ENCODE results near the gene INO80B.
"Not testable (repeated sequence)": the region's sequence is repeated elsewhere in the genome, so short reads cannot be mapped to it uniquely, and the experiment has no call there.

The INO80B gene

DNA sequence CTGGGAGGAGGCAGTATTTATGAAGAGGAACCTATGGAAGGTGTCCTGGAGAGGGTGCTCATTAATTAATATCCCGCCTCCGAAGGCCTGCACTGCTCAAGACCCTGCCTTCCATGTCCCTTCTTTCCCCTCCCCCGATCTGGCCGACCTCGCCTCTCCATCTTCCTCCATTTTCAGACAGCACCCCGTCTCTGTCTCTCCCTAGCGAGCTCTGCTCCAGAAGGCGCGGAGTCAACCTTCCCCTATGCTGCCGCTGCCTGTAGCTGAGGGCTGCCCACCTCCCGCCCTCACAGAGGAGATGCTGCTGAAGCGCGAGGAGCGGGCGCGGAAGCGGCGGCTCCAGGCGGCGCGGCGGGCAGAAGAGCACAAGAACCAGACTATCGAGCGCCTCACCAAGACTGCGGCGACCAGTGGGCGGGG, 2.3 kb downstream of the INO80B start:
- Histone ChIP-seq H3K4me3 (ENCODE audit: low read length in 2 of 2) (peak overlapping the region; percentile 95 to 97), H3K27me3 (ENCODE audit: control insufficient read depth in 1 of 2, insufficient read depth in 2 of 2, low read length in 2 of 2) (peaks cover 0 to 4% of the 10 kb centered on the region in 2 donors), H3K9me3 (ENCODE audit: control insufficient read depth in 2 of 2, low read length in 2 of 2) (no peaks in the 10 kb centered on the region), H3K36me3 (ENCODE audit: control insufficient read depth in 2 of 2, insufficient read depth in 2 of 2, low read length in 2 of 2) (peaks cover 0 to 6% of the 10 kb centered on the region in 2 donors), H3K27ac (ENCODE audit: low read length) (peak overlapping the region; percentile 95), H3K9ac (ENCODE audit: low read length in 2 of 2) (peak overlapping the region; percentile 60 to 92), H3K4me1 (ENCODE audit: control insufficient read depth, insufficient read depth, low read length) (peaks cover 40% of the 10 kb centered on the region)

DNA sequence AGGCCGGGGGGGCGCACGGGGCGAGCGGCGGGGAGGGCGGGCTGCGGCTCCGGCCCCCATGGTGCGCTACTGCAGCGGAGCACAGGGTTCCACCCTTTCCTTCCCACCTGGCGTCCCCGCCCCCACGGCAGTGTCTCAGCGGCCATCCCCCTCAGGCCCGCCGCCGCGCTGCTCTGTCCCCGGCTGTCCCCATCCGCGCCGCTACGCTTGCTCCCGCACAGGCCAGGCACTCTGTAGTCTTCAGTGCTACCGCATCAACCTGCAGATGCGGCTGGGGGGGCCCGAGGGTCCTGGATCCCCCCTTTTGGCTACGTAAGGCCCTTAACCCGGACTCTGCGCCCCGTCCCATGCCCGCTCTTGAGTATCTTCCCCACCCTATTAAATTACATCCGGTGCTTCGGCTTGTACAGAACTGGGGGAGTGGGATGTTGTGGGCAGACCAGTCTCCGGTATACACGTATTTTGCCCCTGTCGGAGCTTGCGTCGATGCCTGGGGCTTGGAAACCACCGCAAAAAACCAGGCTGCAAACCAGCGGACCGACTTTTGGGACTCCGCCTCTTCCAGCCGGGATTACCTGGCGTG, 2.8 kb downstream of the INO80B start:
- Histone ChIP-seq H3K27me3 (ENCODE audit: control insufficient read depth in 1 of 2, insufficient read depth in 2 of 2, low read length in 2 of 2) (peaks cover 0 to 4% of the 10 kb centered on the region in 2 donors), H3K27ac (ENCODE audit: low read length) (peak overlapping the region; percentile 95), H3K9me3 (ENCODE audit: control insufficient read depth in 2 of 2, low read length in 2 of 2) (no peaks in the 10 kb centered on the region), H3K36me3 (ENCODE audit: control insufficient read depth in 2 of 2, insufficient read depth in 2 of 2, low read length in 2 of 2) (peaks cover 3 to 11% of the 10 kb centered on the region in 2 donors), H3K4me3 (ENCODE audit: low read length in 2 of 2) (peak overlapping the region; percentile 95 to 97), H3K9ac (ENCODE audit: low read length in 2 of 2) (peak overlapping the region; percentile 84 to 92), H3K4me1 (ENCODE audit: control insufficient read depth, insufficient read depth, low read length) (peaks cover 40% of the 10 kb centered on the region)

GRCh38 chr2:74458132-74458937, 3.4 kb downstream of the INO80B start, which contains the start of gene WBP1:
Gene WBP1, plus strand, starts transcription at chr2:74458438. Its CDS starts 165 bp downstream, at chr2:74458603.
- H3K4me3 ChIP-seq (ENCODE audit: low read length in 2 of 2): peak within 1 kb of the TSS; percentile 95 to 97
- no peaks in the 10 kb centered on the region for H3K9me3 ChIP-seq (ENCODE audit: control insufficient read depth in 2 of 2, low read length in 2 of 2)
- peak within 1 kb of the TSS; percentile 85 to 92 for H3K9ac ChIP-seq (ENCODE audit: low read length in 2 of 2)
- no peaks in the 10 kb centered on the region for H3K27me3 ChIP-seq (ENCODE audit: control insufficient read depth in 1 of 2, insufficient read depth in 2 of 2, low read length in 2 of 2)
- H3K4me1 ChIP-seq (ENCODE audit: control insufficient read depth, insufficient read depth, low read length): peaks cover 40% of the 10 kb centered on the region
- peak within 1 kb of the TSS; percentile 95 for H3K27ac ChIP-seq (ENCODE audit: low read length)
- peaks cover 5 to 17% of the 10 kb centered on the region in 2 donors for H3K36me3 ChIP-seq (ENCODE audit: control insufficient read depth in 2 of 2, insufficient read depth in 2 of 2, low read length in 2 of 2)

DNA sequence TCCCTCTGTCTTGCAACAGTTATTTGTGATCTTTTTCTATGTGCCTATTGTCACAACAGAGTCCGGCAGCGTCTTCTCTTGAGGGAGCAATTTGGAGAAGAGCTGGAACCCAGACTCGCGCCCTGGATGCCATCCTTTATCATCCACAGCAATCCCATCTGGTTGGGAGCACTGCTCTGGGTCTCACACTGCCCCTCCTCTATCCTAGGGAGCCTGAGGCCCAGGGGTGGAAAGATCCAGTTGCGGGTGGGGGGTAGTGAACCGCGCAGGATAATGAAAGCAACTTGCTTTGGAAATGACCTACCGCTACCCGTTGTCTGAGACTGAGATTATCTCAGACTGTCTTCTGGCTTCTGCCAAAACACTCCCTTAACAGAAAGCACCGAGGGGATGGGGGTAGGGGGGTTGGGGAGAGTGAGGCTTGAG, 4.1 kb downstream of the INO80B start:
- Histone ChIP-seq H3K36me3 (ENCODE audit: control insufficient read depth in 2 of 2, insufficient read depth in 2 of 2, low read length in 2 of 2) (peaks cover 5 to 17% of the 10 kb centered on the region in 2 donors), H3K4me1 (ENCODE audit: control insufficient read depth, insufficient read depth, low read length) (peaks cover 40% of the 10 kb centered on the region), H3K9ac (ENCODE audit: low read length in 2 of 2) (peak overlapping the region; percentile 85 to 91), H3K9me3 (ENCODE audit: control insufficient read depth in 2 of 2, low read length in 2 of 2) (no peaks in the 10 kb centered on the region), H3K27me3 (ENCODE audit: control insufficient read depth in 1 of 2, insufficient read depth in 2 of 2, low read length in 2 of 2) (no peaks in the 10 kb centered on the region), H3K4me3 (ENCODE audit: low read length in 2 of 2) (peak overlapping the region; percentile 94 to 95), H3K27ac (ENCODE audit: low read length) (peak overlapping the region; percentile 95)

DNA sequence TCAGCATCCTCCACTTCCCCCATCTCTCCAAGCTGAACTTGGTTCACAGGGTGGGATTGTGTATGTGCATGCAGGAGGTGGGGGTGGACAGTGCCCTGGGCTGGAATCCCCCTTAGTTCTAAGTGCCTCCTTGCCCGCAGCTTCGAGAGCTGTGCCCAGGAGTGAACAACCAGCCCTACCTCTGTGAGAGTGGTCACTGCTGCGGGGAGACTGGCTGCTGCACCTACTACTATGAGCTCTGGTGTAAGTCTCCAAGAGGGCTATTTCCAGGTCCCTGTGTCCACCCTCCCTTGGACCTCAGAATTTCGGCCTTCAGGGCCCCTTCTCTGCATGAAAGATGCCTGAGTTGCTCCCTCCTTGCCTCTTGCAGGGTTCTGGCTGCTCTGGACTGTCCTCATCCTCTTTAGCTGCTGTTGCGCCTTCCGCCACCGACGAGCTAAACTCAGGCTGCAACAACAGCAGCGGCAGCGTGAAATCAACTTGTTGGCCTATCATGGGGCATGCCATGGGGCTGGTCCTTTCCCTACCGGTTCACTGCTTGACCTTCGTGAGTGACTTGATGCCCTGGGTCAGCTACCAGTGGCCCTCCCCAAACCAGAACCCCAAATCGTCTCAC, 4.7 kb downstream of the INO80B start:
- Histone ChIP-seq H3K4me1 (ENCODE audit: control insufficient read depth, insufficient read depth, low read length) (peaks cover 42% of the 10 kb centered on the region), H3K36me3 (ENCODE audit: control insufficient read depth in 2 of 2, insufficient read depth in 2 of 2, low read length in 2 of 2) (peaks cover 5 to 17% of the 10 kb centered on the region in 2 donors)
- not testable (repeated sequence) for H3K27ac ChIP-seq (ENCODE audit: low read length); H3K4me3 ChIP-seq (ENCODE audit: low read length in 2 of 2); H3K27me3 ChIP-seq (ENCODE audit: control insufficient read depth in 1 of 2, insufficient read depth in 2 of 2, low read length in 2 of 2); H3K9ac ChIP-seq (ENCODE audit: low read length in 2 of 2); H3K9me3 ChIP-seq (ENCODE audit: control insufficient read depth in 2 of 2, low read length in 2 of 2)

- Histone ChIP-seq H3K36me3 (ENCODE audit: control insufficient read depth in 2 of 2, insufficient read depth in 2 of 2, low read length in 2 of 2) (peaks cover 5 to 17% of the 10 kb centered on the region in 2 donors), H3K4me1 (ENCODE audit: control insufficient read depth, insufficient read depth, low read length) (peaks cover 41% of the 10 kb centered on the region)
- H3K9ac ChIP-seq (ENCODE audit: low read length in 2 of 2); H3K27ac ChIP-seq (ENCODE audit: low read length); H3K4me3 ChIP-seq (ENCODE audit: low read length in 2 of 2); H3K27me3 ChIP-seq (ENCODE audit: control insufficient read depth in 1 of 2, insufficient read depth in 2 of 2, low read length in 2 of 2); H3K9me3 ChIP-seq (ENCODE audit: control insufficient read depth in 2 of 2, low read length in 2 of 2): not testable (repeated sequence)
Observed at GRCh38 chr2:74460187-74460586, 5.3 kb downstream of the INO80B start.

DNA sequence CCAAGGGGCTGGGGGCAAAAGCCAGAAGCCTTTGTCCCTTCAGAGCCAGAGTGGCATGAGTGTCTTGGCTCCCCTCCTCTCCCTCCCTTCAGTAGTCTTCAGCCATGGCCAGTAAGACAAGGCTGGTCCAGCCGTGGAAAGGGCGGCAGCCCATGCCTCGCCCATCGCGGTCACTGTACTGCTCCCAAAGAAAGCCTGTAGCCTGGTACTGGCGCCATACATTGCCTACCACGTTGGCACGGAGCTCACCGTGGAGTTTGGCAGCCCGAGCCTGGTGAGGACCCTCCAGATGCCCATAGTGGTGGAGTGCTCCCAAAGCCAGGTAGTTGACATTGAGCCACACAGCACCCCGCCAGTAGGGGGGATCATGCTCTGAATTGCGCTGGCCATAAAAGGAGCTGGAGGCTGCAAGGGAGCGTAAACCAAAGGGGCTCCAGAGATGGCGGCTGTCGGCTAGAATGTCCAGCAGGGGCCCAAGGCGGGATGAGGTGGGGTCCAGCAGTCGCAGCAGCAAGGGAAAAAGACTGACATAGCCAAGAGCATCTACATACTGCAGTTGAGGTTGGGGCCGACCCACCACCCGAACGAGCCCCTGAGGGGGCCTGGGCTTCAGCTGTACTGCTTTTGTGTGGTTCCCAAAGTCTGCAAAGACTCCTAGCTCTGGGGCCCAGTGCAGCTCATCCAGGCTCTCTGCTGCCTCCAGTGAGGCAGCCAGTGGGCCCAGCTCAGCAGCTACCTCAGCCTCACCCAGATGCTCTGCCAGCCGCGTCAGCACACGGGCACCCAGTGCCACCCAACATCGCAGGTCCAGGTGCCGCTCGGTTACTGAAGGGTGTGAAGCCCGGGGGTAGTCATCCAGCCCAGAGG, 6.5 kb downstream of the INO80B start:
- H3K27me3 ChIP-seq (ENCODE audit: control insufficient read depth in 1 of 2, insufficient read depth in 2 of 2, low read length in 2 of 2): no peaks in the 10 kb centered on the region
- no peak overlapping the region for H3K27ac ChIP-seq (ENCODE audit: low read length)
- H3K4me3 ChIP-seq (ENCODE audit: low read length in 2 of 2): no peak overlapping the region
- peaks cover 34% of the 10 kb centered on the region for H3K4me1 ChIP-seq (ENCODE audit: control insufficient read depth, insufficient read depth, low read length)
- H3K9ac ChIP-seq (ENCODE audit: low read length in 2 of 2): no peak overlapping the region
- H3K9me3 ChIP-seq (ENCODE audit: control insufficient read depth in 2 of 2, low read length in 2 of 2): no peaks in the 10 kb centered on the region
- peaks cover 5 to 17% of the 10 kb centered on the region in 2 donors for H3K36me3 ChIP-seq (ENCODE audit: control insufficient read depth in 2 of 2, insufficient read depth in 2 of 2, low read length in 2 of 2)

- Histone ChIP-seq H3K4me3 (ENCODE audit: low read length in 2 of 2) (no peak overlapping the region), H3K9me3 (ENCODE audit: control insufficient read depth in 2 of 2, low read length in 2 of 2) (no peaks in the 10 kb centered on the region), H3K27ac (ENCODE audit: low read length) (no peak overlapping the region), H3K9ac (ENCODE audit: low read length in 2 of 2) (no peak overlapping the region), H3K27me3 (ENCODE audit: control insufficient read depth in 1 of 2, insufficient read depth in 2 of 2, low read length in 2 of 2) (no peaks in the 10 kb centered on the region), H3K4me1 (ENCODE audit: control insufficient read depth, insufficient read depth, low read length) (peaks cover 27% of the 10 kb centered on the region), H3K36me3 (ENCODE audit: control insufficient read depth in 2 of 2, insufficient read depth in 2 of 2, low read length in 2 of 2) (peaks cover 5 to 17% of the 10 kb centered on the region in 2 donors)
Observed at GRCh38 chr2:74462054-74462785, 7.3 kb downstream of the INO80B start.

- Histone ChIP-seq H3K27me3 (ENCODE audit: control insufficient read depth in 1 of 2, insufficient read depth in 2 of 2, low read length in 2 of 2) (no peaks in the 10 kb centered on the region), H3K9me3 (ENCODE audit: control insufficient read depth in 2 of 2, low read length in 2 of 2) (no peaks in the 10 kb centered on the region), H3K4me3 (ENCODE audit: low read length in 2 of 2) (no peak overlapping the region), H3K27ac (ENCODE audit: low read length) (no peak overlapping the region), H3K9ac (ENCODE audit: low read length in 2 of 2) (no peak overlapping the region), H3K36me3 (ENCODE audit: control insufficient read depth in 2 of 2, insufficient read depth in 2 of 2, low read length in 2 of 2) (peaks cover 5 to 17% of the 10 kb centered on the region in 2 donors), H3K4me1 (ENCODE audit: control insufficient read depth, insufficient read depth, low read length) (peaks cover 23% of the 10 kb centered on the region)
Observed at GRCh38 chr2:74462786-74463105, 7.9 kb downstream of the INO80B start.

- H3K4me1 ChIP-seq (ENCODE audit: control insufficient read depth, insufficient read depth, low read length): peaks cover 15% of the 10 kb centered on the region
- H3K9ac ChIP-seq (ENCODE audit: low read length in 2 of 2): peak overlapping the region; percentile 83 to 85
- peak overlapping the region; percentile 85 to 87 for H3K4me3 ChIP-seq (ENCODE audit: low read length in 2 of 2)
- no peaks in the 10 kb centered on the region for H3K9me3 ChIP-seq (ENCODE audit: control insufficient read depth in 2 of 2, low read length in 2 of 2)
- H3K36me3 ChIP-seq (ENCODE audit: control insufficient read depth in 2 of 2, insufficient read depth in 2 of 2, low read length in 2 of 2): peaks cover 5 to 17% of the 10 kb centered on the region in 2 donors
- no peaks in the 10 kb centered on the region for H3K27me3 ChIP-seq (ENCODE audit: control insufficient read depth in 1 of 2, insufficient read depth in 2 of 2, low read length in 2 of 2)
- peak overlapping the region; percentile 62 for H3K27ac ChIP-seq (ENCODE audit: low read length)
Observed at GRCh38 chr2:74464406-74464805, 9.5 kb downstream of the INO80B start.
